ENCODE results near the gene PLXDC2.

- TF ChIP-seq POLR2A (IDR thresholded peaks at IDR 0.05) (no peak), CTCF (IDR thresholded peaks at IDR 0.05) (no peak), POLR2AphosphoS5 (IDR thresholded peaks at IDR 0.05) (no peak)
These were observed 32.5 kb upstream of the PLXDC2 start for GRCh38 chr10:19783721-19784120.
